ENCODE measurements around the gene OSBPL2.

The OSBPL2 gene

DNA sequence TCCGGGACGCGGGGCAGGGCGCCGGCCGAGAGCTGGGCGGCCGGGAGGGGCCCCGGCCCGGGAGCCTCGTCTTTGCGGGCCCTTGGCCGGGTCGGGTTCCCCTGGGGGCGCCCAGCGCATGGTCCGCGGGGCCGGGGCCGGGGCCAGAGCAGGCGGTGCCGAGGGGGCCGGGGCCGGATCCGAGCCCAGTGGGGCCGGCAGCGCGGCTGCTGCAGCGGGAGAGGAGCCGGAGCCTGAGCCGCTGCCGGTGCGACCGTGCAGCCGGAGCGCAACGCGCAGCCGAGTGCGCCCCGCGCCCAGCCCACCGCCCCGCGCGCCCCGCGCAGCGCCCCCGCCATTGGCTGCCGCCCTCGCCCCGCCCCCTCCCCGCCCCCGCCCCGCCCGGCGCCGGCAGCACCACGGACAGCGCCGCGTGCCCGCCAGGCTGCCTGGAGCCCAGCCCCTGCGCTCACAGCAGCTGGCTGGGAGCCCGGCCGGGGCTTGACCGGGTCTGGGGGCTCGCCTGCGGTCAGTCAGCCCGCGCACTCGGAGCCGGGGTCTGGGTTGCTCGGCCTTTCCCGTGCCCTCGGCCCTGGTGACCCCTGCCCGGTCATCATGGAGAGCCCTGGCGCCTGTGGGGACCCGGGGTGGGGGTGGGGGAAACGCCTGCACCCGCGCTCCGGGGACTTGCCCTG is 18.2 kb upstream of the OSBPL2 start, which contains the start of gene HRH3:
Gene HRH3, minus strand, starts transcription at position 287 of the 674 bp plus-strand sequence. CDS start 308 bp downstream, outside the sequence.
- in situ Hi-C loops (cut with HindIII; ENCODE audit: low sequenced_read_pairs) = no loop called here

DNA sequence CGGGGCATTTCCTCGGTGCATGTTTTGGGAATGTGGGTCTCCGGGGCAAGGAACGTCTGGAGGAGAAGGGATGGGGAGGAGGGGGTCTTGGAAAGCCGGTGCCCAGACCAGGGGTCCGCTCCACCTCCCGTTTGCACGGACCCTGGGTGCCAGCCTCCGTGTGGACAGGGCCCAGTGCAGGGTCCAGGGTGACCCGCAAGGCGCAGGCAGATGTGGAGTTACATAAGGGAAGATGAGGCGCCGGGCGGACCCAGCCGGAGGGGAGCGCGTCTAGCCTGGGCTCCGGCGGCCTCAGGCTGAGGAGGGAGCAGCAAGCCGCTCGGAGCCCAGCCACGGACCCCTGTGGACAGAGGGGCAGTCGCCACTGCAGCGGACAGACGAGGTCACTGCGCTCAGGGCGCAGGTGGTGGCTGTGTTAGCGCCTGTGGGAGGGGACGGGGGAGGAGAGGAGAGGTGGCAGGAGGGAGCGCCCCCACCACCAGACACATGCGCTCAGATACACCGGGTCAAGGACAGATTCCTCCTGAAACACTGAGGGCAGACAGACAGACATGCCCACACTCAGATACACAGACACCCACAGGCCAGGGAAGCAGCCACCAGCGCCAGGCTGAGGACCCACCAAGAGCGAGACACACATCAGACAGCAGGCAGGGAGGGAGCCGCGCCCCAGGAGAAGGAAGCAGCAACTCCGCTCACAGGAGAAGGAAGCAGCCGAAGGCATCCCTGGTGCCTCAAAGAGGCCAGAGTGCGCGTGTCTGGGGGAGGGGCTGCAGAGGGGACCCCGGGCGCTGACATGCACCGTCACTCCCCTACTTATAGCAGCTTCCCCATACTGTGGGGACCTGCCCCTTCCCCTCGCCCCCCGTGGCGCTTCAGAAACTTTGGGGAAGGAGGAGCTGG is 17.4 kb upstream of the OSBPL2 start:
- in situ Hi-C loops (cut with HindIII; ENCODE audit: low sequenced_read_pairs) = no loop called here

DNA sequence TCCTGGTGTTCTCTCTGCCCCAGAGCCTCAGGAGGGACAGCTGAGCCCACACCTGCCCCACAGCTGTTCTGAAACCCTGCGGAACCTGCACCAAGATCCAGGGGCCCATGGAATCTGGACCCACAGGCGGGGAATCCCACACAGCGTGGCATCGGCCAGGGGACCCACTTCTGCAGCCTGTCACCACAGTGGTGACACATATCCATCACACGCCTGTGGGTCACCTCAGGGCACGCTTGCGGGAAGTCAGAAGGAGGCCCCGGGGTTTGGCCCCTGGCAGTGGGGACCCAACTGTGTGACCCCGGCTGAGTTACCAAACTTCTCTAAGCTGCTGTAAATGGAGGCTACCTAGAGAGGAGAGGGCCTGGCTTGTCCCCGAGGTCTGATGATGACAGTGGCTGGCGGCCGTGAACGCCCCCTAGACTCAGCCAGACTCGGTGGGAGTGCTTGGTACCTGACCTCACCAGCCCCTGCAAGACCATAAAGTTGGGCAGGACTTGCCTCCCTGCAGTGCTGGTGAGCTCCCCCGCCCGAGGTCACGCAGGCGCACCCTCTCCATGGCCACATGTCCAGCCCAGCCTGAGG is 16.0 kb upstream of the OSBPL2 start:
- in situ Hi-C loops (cut with HindIII; ENCODE audit: low sequenced_read_pairs) = no loop called here

DNA sequence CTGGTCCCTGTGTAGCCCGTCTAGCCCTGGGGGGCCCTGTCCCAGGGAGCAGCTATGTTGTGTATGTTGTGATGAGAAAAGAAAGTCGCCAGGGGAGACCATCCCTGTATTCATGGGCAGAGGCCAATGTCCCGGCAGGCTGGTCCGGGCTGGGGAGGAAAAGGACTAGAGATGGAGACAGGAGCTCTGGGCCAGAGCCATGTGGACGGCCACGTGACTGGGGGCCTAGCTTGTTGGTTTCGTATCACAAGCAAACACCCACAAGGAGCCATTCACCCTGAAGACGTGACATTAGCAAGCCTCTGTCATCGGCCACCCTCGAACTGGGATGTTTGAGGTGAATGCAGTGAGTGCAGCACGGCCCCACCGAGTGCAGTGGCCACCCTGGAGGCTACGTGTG is 15.3 kb upstream of the OSBPL2 start:
- in situ Hi-C loops (cut with HindIII; ENCODE audit: low sequenced_read_pairs) = no loop called here

DNA sequence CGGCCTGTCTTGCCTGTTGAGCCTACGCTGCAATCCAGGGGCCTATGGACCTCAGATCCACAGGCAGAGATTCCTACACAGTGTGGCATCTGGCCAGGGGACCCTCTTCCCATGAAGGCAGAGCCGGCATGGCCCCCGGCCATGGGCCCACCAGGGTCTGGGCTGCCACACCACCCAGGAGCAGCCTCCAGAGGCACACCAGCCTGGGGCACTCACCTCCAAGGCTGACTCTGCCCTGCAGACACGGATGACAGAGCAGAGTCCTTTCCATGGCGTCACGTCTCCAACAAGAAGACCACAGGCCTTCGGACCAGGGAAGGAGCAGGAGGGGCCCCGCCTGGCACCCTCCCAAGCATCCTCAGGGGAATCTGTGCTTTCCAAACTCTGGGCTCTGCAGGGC is 14.8 kb upstream of the OSBPL2 start:
- in situ Hi-C loops (cut with HindIII; ENCODE audit: low sequenced_read_pairs) = no loop called here

DNA sequence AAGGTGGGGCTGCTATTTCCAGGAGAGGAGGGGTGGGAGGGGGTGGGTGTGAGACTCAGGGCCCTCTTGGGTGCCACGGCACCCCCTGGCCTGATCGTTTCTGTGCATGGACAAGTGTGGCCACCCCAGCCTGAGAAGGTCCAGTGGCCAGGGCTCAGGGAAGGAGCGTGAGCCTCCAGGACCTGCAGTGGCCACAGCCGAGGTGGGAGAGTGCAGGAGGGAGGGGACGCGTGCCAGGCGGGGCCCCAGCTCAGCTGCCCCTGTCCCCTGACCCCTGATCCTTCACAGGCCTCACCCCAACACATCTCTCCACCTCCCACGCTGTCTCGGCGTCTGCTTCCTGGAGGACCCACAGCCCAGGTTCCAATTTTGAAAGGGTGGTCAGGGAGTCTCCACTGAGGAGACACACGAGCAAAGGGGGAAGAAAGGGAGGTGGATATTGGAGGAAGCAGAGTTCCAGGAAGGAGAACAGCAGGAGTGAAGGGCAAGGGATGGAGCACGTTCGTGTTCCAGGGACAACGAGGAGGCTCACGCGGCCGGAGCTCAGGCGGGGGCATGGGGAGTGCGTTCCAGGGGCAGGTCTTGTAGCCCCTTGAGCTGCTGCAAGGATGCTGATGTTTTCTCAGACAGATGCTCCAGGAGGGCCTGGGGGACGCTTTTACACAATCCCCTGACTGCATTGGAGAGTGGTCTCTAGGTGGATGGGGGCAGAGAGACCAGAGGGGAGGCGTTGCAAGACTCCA is 14.0 kb upstream of the OSBPL2 start:
- in situ Hi-C loops (cut with HindIII; ENCODE audit: low sequenced_read_pairs) = no loop called here

DNA sequence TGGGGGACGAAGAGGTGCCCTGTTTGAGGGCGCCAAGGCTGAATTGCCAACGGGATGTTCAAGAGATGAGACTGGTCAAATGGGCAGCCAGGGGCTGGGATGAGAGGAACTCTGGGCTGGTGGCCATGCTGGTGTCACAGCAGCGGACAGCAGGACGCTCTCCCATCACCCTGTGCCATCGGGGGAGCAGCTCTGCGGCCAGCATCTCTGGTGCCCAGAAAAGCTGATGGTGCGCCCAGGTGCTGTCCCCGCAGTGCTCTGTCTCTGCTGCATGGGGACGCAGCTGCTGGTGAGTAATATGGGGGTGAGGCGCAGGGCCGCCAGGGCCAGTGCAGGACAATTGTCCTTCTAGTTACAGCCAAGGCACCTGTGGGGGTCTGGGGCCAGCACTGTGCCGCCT is 13.3 kb upstream of the OSBPL2 start:
- in situ Hi-C loops (cut with HindIII; ENCODE audit: low sequenced_read_pairs) = no loop called here

DNA sequence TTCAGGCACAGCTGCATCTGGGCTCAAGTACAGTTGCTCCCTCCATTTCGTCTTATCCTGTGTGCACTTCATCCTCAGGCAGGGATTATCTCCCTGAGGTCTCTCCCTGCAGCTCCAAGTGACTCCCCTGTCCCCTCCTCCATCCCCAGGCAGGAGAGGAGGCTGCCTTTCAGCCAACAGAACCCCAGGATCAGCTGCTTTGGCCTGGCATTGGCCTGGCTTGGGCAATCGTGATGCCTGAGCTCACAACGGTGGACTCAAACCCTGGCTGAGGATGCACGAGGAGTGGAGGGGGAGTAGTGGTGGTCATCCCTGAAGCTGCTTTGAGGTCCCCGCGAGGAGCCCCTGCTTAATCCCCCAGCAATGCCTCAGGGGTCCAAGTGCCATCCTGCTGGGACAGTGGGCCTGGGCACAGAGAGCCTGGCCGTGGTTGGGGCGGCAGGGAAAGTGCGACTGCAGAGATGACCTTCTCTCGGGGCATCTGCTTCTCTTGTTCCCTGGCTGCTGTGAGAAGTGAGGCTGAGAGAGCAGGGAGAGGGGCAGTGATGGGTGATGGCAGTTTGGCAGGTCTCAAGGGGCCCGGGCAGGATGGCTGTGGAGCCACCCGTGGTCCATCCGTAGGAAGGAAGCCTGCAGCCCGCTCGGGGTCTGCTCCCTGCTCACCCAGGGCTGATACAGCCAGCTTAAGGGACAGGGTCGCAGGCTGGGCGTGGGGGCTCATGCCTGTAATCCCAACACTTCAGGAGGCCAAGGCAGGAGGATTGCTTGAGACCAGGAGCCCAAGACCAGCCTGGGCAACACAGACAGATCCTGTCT is 12.3 kb upstream of the OSBPL2 start:
- in situ Hi-C loops (cut with HindIII; ENCODE audit: low sequenced_read_pairs) = no loop called here

DNA sequence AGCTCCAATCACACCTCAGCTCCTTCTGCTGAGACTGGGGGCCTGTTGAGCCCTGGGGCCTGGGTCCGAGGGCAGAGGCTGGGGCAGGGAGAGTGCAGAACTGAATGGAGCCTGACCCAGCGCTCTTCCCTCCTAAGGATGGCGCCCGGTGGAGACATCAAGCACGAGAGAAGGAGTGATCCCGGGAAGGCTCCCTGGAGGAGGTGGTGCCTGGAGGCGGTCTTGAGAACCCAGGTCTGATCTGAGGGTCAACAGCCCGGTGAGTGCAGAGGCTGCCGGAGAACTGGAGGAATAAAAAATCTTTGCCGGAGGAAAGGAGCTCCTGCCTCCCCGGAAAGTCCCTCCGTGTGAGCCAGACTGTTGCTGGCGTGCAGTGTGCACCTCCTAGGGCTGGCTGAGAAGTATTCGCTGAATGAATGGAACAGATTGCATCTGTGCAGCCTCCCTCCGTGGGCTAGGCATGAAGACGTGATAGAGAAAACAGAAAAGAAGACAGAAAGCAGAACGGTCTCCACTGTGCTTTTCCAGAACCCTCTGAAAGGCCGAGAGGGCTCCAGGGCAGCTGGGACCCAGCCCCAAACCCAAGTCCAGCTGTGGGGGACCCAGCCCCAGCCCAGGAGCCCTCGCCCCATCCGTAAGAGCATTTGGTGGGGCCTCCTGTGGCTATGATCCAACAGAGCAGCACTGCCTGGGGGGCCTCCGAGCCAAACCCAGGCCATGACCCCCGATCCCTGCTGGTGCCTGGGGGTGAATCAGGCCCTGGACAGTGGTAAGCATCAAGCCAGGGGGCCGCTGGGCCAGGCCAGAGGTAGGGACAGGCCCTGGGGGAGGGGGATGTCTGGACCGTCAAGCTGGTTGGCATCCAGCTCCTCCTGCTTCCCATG is 11.4 kb upstream of the OSBPL2 start:
- in situ Hi-C loops (cut with HindIII; ENCODE audit: low sequenced_read_pairs) = no loop called here

DNA sequence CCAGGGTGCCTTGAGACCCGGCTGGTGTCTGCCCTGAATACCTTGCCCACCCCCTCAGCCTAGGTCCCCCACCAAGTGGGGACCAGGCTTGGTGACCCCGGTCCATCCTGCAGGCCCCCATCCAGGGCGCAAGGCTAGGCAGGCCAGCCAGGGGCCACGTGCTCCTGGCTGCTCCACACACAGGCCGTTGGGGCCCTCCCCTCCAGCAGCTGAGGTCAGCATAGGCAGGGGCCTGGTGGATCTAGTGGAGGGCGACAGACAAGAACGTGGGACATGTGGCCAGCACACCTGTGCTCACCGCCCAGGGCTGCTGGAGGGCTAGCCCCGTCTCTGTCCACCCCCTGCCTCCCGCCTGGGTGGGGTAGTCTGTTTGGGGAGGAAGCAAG is 10.7 kb upstream of the OSBPL2 start:
- in situ Hi-C loops (cut with HindIII; ENCODE audit: low sequenced_read_pairs) = no loop called here

DNA sequence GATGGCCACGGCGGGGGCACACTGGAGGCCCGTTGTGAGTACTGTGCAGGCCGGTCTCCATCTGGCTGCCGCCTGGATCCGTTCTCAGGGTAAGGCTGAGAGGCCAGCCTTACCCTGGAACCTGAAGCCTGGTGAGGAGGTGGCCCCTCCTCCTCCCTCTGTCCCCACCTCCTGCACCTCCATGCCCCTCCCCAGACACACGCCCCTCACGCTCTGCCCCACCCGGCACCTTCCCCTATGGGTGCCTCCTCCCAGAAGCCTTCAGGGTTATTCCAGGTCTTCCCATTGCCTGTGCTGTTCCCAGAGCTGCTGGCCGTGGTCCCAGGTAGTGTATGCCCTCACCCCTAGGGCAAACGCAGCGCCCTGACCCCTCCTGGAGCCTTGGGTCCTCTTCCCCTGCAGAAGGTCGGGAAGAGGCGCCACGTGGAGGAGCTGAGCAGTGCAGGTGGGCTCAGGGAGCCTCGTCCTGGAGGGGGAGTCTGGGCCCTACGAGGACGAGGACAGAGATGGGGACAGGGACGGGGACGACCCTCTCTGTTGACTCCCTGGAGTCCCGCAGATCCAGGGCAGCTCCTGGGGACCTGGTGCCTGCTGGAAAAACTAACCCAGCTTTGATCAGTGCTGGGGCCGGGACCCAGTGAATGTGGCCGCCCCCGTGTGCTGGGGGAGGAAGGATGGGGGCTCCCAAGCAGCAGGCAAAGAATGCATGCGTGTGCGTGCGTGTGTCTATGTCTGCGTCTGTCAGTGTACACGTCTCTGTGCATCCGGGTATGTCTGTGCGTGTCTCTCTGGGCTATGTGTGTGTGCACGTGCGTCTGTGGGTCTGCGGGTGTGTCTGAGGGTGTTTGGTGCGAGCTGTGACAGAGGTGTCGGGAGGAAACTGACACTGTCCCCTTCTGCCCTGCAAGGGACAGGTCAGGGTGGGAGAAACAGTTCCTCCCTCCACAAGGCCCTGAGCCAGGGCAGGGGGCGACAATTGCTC is 10.1 kb upstream of the OSBPL2 start:
- in situ Hi-C loops (cut with HindIII; ENCODE audit: low sequenced_read_pairs) = no loop called here

DNA sequence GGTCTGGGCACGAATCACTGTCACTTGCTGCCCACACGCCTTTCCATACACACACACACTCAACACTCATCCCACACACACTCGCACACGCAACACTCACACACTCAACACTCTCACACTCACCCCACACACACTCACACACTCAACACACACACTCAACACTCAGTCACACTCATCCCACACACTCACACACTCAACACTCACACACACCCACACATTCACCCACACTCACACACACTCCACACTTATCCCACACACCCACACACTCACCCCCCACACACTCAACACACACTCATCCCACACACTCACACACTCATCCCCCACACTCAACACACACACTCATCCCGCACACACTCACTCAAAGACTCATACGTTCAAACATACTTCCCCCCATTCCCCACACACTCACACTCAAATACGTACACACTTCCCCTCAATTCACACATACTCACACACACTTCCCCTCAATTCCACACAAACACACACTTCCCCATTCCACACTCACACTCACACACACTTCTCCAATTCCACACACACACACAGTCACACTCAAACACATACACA is 9.3 kb upstream of the OSBPL2 start:
- in situ Hi-C loops (cut with HindIII; ENCODE audit: low sequenced_read_pairs) = no loop called here

DNA sequence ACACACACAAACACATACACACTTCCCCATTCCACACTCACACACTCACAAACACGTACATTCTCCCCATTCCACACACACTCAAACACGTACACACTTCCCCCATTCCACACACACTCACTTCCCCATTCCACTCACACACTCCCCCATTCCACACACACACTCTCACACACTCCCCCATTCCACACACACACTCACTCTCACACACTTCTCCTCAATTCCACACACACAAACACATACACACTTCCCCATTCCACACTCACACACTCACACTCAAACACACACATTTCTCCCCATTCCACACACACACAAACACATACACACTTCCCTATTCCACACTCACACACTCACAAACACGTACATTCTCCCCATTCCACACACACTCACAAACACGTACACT is 8.7 kb upstream of the OSBPL2 start:
- in situ Hi-C loops (cut with HindIII; ENCODE audit: low sequenced_read_pairs) = no loop called here

DNA sequence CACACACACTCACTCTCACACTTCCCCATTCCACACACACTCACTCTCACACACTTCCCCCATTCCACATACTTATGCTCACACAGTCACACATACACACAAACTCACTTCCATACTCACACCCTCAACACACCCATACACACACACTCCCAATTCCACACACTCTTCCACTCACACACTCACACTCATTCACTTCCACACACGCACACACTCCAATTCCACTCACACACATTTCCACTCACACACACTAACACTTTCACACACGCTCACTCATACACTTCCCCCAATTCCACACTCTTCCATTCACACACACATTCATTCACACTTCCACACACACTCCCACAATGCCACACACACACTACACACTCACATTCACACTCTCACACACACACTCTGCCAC is 8.0 kb upstream of the OSBPL2 start:
- in situ Hi-C loops (cut with HindIII; ENCODE audit: low sequenced_read_pairs) = no loop called here

DNA sequence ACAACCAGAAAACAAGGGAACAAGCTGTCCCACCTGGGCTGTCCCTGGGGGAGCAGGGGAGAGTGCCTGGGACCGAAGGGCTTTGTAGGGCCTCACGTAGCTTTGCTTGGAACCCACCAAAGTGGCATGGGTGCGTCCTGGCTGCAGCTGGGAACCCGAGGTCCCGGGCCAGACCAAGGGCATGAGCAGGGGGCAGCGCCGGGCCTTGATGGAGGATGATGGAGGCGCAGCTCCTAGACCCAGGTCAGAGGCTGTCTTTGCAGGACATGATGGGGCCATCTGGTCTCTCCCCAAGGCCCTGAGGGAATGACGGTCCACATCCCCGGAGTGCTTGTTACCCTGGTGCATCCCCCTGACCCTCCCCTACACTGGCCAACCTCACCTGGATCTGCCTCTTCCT is 7.6 kb upstream of the OSBPL2 start:
- in situ Hi-C loops (cut with HindIII; ENCODE audit: low sequenced_read_pairs) = no loop called here

DNA sequence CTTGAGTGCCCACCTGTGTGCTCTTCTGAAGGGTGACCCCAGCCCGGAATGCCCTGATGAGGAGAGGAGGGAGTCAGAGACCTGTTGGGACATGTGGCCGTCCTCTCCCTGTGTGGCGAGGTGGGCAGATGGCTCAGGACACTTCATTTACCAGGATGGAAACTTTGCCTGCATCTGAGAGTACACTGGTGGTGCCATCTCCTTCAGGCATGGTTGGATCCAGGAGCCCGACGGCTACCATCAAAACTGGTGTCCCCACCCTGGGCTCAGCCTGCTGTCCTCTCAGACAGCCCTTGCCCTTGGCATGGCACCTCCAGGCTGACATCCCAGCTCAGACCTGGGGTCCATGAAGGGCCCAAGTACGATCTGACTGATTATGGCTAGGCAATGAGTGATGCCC is 7.0 kb upstream of the OSBPL2 start:
- in situ Hi-C loops (cut with HindIII; ENCODE audit: low sequenced_read_pairs) = no loop called here

DNA sequence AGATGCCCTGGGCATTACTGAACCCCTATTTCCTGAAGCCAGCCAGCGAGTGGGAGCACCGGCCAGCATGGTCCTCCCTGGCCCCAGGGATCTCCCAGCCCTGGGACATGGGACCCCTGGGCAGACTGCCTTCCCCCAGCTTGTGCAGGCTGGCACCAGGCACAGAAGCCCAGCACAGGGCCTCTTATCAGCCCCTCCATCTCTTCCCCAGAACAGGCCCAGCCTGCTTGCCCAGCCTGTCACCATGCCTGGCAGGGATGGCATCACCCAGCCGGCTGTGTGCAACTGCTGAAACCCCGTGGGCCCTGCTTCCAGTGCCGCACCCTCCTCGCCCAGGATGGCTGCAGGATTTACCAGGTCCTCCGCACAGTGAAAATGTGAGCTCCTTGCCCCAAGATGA is 6.1 kb upstream of the OSBPL2 start:
- in situ Hi-C loops (cut with HindIII; ENCODE audit: low sequenced_read_pairs) = no loop called here

Data from endothelial cell of hepatic sinusoid (primary cell).